ENCODE results near the gene FNDC11.
"Not testable (repeated sequence)": the region's sequence is repeated elsewhere in the genome, so short reads cannot be mapped to it uniquely, and the experiment has no call there.

Gene FNDC11

GRCh38 chr20:63601679-63602078, 47.7 kb downstream of the FNDC11 start:
- not testable (repeated sequence) for DNase-seq

GRCh38 chr20:63602321-63602720, 48.4 kb downstream of the FNDC11 start:
- no peak for DNase-seq

All from NCI-H1417 (cell line).